Thyroid gland (tissue), 4 donors: Measurements from ENCODE around the gene GTPBP1.

ENCODE experiments used
- POLR2A ChIP-seq, 2 donors: fragments of 450-650 bp; IDR thresholded peaks; one replicate each; pipeline ENCODE4 v1.6.1; 2017; ENCODE audit warnings: antibody characterized with exemption in 2 of 2, mild to moderate bottlenecking in 2 of 2, moderate library complexity in 1 of 2
- TF ChIP-seq, protein P1 (sequence below), 6 experiments: fragments of 200-600 bp in 3 of 6; fragments of 450-650 bp in 3 of 6; sonication (generic) in 3 of 6; IDR thresholded peaks; one replicate each; pipeline ENCODE4 v1.5.1; 2016 to 2019; ENCODE audit warnings: antibody characterized with exemption in 6 of 6, mild to moderate bottlenecking in 2 of 6, inconsistent platforms in 1 of 6, moderate library complexity in 1 of 6

DNA sequence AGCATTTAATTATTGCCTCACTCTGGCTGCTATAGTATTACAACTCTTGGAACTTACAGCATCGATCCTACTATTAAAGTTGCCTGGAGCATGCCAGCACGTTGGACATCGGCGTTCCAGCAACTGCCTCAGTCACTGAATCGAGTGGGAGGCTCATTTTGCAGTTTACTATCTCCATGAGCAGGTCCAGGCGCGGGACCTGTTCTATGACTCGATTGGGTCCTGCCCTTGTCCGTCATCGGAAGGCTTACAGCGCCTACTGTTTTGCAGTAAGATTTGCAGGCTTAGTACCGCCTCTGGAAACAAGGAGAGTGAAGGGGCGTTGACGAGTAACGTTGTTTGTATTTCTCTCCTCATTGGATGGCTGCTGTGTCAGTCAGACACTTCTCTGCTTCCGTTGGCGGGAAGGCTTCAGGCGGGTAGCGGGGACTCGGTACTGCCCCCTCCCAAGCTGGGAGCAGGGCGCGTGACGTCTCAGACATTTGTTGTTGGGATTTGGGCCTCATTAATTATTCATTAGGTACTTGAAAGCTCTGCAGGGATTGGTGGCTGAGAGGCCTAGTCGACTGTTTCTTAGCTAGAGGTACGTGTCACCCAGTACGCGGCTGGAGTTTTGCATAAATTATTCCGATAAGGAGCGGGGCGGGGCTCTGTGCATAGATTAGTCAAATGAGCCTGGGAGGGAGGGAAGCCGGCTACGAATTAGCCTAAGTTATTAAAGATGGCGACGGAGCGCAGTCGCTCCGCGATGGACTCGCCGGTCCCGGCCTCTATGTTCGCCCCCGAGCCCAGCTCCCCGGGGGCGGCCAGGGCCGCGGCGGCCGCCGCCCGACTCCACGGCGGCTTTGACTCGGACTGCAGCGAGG, at the start of gene GTPBP1:
- TF ChIP-seq, protein P1, sequence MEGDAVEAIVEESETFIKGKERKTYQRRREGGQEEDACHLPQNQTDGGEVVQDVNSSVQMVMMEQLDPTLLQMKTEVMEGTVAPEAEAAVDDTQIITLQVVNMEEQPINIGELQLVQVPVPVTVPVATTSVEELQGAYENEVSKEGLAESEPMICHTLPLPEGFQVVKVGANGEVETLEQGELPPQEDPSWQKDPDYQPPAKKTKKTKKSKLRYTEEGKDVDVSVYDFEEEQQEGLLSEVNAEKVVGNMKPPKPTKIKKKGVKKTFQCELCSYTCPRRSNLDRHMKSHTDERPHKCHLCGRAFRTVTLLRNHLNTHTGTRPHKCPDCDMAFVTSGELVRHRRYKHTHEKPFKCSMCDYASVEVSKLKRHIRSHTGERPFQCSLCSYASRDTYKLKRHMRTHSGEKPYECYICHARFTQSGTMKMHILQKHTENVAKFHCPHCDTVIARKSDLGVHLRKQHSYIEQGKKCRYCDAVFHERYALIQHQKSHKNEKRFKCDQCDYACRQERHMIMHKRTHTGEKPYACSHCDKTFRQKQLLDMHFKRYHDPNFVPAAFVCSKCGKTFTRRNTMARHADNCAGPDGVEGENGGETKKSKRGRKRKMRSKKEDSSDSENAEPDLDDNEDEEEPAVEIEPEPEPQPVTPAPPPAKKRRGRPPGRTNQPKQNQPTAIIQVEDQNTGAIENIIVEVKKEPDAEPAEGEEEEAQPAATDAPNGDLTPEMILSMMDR (IDR thresholded peaks at IDR 0.05), result peak in 2 of 6 experiments; percentile 10 to 26
- peak; percentile 68 to 97 for TF ChIP-seq POLR2A (IDR thresholded peaks at IDR 0.05)
